GM21737 (cell line): ENCODE measurements around the gene KCTD4.
"Not testable (repeated sequence)": the region's sequence is repeated elsewhere in the genome, so short reads cannot be mapped to it uniquely, and the experiment has no call there.

Source experiments
- ATAC-seq: cut with Tn5 transposase; IDR thresholded peaks from one replicate; pipeline ENCODE4 v1.9.1; 2021; ENCODE audit warnings: mild to moderate bottlenecking, moderate library complexity; ENCODE audit not compliant: unreplicated experiment

KCTD4 gene

GRCh38 chr13:45216193-45216592, 15.3 kb upstream of the KCTD4 start:
- no peak for ATAC-seq

DNA sequence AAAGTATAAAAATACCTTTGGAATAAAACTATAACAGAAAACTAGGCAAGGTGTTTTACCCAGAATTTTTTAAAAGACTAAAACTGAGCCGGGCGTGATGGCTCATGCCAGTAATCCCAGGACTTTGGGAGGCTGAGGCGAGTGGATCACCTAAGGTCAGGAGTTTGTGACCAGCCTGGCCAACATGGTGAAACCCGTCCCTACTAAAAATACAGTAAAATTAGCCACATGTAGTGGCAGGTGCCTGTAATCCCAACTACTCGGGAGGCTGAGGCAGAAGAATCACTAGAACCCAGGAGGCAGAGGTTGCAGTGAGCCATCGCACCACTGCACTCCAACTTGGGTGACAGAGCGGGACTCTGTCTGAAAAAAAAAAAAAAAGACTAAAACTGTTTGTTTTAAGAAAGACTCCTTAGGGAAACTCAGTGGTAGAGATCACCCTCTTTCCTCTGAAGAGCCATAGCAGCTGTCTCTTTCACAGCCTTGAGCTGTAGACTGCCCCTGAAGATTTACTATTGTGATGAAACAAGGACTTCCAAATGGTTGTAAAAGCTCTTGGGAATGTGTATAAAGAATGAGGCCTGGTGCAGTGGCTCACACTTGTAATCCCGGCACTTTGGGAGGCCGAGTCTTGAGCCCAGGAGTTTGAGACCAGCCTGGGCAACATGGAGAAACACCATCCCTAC, 14.7 kb upstream of the KCTD4 start:
- ATAC-seq, result no peak

DNA sequence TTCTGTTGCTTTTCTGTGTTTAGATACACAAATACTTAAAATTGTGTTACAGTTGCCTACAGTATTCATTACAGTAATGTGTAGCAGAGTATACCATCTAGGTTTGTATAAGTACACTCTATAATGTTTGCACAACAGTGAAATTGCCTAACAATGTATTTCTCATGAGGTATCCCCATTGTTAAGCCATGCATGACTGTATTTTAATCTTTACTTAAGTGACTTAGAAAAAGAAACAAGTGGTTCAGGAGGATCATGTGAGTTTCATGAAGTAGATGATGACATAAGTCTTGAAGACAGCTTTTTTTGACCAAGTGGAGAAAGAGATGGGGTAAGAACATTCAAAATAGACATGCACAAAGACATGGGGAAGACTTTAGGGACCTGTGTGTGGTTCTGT, 8.4 kb upstream of the KCTD4 start:
- ATAC-seq, result no peak

- ATAC-seq, result no peak
These were observed 7.3 kb upstream of the KCTD4 start for GRCh38 chr13:45208132-45208531.

- no peak for ATAC-seq
These were observed 6.5 kb upstream of the KCTD4 start for GRCh38 chr13:45207319-45207718.

- ATAC-seq, result peak; percentile 51
These were observed 5.5 kb upstream of the KCTD4 start for GRCh38 chr13:45206340-45206739.

DNA sequence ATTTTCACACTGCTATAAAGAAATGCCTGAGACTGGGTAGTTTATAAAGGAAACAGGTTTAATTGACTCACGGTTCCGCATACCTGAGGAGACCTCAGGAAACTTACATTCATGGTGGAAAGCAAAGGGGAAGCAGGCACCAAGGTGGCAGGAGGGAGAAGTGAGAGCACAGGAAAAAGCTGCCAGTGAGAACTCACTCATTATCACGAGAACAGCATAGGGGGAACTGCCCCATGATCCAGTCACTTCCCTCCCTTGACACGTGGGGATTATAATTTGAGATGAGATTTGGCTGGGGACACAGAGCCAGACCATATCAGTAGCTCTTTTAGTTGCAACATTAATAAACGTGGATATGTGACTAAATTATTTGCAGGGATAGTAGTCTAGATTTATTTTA, 4.3 kb upstream of the KCTD4 start:
- ATAC-seq, result no peak

DNA sequence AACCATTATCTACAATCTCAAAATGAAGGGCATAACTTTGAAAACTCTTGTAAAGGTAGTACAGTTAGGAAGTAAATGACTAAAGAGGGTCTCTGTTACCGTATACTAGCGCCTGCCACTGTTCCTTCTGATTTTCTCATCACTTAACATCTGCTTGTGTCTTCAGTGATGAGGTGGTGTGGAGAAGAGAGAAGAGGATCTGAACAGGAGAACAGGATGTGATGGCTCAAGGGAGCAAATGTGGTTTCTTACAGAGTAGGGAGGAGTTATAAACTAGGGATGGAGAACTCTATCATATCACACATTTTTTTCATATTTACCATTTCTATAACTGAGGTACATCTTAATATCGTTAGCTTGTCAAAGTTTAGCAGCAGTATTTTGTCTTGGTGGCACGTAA, 1.1 kb downstream of the KCTD4 start:
- ATAC-seq, result no peak

DNA sequence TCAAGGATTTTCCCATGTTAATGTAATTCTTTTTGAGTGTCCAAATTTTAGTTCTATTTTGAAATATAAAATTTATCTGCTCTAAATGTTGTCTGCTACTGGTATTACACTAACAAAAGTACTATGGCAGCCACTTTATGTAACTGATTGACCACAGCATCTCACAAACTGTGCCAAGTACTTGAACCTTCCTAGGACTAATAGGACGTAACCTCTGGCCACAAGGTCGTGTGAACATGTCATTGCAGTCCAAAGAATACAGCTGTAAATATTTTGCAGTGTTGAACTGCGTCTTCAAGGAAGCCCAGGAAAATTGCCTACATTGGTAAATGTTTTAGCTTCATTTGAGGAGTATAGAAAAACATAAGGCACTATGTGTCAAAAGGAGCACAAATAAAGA, 1.9 kb downstream of the KCTD4 start:
- ATAC-seq, result no peak

GRCh38 chr13:45198041-45198440, 2.8 kb downstream of the KCTD4 start:
- no peak for ATAC-seq

DNA sequence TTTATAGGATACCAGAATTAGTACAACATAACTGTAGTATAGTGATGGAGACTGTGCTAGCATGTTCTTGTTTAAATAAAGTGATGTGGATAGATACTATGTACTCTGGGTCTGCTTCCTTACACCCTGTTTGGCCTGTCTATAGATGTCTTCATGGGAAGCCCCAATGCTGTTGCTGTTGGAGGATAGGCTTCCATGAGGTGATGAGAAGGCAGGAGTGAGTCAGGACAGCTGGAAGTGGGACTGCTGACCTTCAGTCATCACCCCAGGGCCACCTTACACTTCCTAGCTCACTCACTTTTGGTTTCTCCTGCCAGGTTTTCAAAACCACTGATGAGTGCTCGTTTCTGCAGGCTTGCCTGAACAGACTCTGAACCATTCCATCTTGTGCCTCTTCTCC, 4.2 kb downstream of the KCTD4 start:
- ATAC-seq, result no peak

- no peak for ATAC-seq
These were observed 4.7 kb downstream of the KCTD4 start for GRCh38 chr13:45196096-45196495.

DNA sequence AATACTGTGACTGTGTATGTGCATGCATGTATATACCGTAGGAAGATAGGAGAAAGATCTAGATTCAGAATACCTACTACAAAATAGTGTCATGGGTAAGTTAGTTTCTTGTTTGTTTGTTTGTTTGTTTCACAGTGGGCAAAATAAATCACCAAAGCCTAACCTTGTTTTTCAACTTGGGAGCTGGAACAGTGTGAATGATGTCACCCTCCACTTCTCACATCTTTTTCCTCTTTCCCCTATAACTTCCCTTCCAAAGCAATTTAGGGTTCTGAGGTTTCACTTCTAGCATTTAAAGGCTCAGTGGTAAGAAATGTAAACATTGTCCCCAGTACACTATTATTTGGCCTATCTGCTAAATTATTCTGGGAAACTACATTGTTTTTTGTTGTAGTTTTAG, 5.4 kb downstream of the KCTD4 start:
- ATAC-seq, result no peak

DNA sequence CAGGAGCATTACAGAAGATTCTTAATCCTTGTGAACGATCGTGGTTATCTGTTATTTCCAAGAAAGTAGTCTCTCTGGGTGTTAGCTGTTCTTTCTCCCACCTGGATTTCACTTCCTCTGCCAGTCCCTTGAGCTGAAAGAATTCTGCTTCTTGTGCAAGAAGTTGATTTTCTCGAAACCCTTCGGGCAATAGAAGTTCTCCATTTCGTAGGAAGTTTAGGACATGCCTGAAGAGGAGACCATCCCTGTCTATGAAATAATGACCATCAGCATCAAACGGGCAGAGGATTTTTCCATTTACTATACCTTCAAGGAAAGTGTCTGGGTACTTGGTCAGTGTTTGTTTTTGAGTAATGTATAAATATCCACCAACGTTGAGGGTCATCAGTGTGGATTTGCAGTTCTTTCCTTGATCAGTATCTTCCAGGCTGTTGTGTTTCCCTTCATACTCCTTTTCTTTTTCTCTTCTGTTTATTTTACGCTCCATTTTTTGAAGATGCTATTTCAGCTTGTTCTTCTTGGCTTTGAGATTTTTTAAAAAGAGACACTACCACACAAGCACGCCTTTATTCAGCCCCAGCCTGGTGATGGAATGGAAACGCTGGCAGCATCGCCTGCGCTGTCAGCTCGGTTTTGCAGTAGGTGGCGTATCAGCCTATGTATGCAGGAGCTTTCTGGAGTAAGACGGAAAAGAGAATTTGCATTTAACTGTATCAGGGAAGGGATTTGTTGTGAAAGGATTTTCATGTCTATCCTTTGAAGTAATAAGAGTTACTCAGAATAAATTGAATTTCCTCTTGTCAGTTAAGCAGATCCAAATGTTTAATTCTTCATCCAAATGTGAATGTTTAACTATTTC, 6.5 kb downstream of the KCTD4 start:
- ATAC-seq, result no peak

GRCh38 chr13:45191874-45192273, 9.0 kb downstream of the KCTD4 start:
- ATAC-seq, result no peak

DNA sequence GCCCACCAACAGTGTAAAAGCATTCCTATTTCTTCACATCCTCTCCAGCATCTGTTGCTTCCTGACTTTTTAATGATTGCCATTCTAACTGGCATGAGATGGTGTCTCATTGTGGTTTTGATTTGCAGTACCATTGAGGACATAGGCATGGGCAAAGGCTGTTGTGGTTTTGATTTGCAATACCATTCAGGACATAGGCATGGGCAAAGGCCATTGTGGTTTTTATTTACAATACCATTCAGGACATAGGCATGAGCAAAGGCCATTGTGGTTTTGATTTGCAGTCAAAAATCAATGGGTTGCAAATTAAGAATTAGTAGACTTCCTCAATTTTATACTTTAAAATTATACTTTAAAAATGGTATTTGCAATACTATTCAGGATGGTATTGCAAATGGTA, 11.3 kb downstream of the KCTD4 start:
- not testable (repeated sequence) for ATAC-seq

GRCh38 chr13:45189077-45189476, 11.8 kb downstream of the KCTD4 start:
- ATAC-seq, result not testable (repeated sequence)

DNA sequence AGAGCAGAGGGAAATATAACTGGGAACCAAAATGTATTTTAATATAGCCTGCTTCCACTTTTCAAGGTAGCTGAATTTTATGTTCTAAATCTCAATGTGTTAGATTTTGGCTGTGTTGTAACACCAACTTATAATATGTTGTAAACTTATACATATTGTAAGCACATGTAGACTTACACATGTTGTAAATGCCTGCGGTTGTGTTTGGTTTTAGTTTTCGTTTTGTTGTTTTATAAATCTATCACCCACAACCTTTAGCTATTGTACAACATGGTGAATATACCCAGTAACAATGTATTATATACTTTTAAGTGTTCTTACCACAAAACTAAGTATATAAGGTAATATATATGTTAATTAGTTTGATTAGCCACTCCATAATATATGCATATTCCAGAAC, 15.6 kb downstream of the KCTD4 start:
- no peak for ATAC-seq

DNA sequence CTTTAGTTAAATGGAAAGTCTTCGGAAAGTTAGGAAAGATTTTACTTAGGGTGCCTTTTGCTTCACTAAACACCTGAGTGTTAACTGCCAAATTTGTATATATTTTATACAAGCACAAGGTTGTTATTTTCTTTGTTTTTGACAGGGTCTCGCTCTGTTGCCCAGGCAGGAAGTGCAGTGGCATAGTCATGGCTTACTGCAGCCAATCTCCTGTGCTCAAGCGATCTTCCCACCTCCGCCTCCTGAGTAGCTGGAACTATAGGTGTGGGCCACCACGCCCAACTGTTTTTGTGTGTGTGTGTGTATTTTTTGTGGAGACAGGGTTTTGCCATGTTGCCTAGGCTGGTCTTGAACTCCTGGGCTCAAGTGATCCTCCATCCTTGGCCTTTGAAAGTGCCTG, 16.2 kb downstream of the KCTD4 start:
- ATAC-seq, result no peak

DNA sequence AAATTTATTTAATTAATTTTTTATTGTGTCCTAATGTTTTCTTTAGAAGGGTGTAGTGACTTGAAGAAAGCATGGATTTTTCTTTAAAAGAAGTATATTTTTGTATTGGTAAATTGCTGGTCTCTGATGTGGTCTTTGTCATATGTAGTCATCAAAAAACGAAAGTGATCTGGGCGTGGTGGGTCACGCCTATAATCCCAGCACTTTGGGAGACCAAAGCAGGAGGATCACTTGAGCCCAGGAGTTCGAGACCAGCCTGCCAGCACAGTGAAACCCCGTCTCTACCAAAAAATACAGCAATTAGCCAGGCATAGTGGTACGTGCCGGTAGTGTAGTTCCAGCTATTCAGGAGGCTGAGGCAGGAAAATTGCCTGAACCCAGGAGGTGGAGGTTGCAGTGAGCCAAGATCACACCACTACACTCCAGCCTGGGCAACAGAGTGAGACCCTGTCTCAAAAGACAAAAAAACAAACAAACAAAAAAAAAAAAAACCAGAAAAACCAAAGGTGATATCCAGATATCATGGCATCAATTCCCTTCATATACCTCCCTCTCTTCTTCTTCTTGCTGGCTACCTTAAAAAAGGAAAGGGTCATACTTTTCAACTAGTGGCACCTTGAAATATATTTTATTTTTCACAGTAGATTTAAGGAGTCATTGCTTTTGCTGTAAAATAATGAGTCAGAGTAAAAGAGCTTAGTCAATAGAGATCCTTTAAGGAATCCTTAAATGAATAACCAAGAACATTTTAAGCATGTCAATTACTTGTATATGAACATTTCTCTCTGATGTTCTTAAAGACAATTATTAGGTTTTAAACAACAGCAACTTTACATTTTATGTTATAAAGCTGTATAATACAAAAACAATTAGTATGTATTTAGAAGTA, 19.9 kb downstream of the KCTD4 start:
- ATAC-seq, result no peak

GRCh38 chr13:45180303-45180702, 20.5 kb downstream of the KCTD4 start:
- no peak for ATAC-seq
